H1 (cell line): ENCODE results near the gene MLC1. TPM values are rescaled to one million over a fixed set of nuclear protein-coding genes. Genes with fewer than 3 reads are reported as not detected.

ENCODE experiments used
- CTCF ChIA-PET: fragments of 300-600 bp; sonication (Branson Sonifier 250); formaldehyde crosslinking; loops from one replicate; lab custom pipeline; 2021; ENCODE audit not compliant: partially characterized antibody; lab: Charles Lee
- POLR2A ChIA-PET: fragments of 300-600 bp; sonication (Branson Sonifier 250); formaldehyde crosslinking; loops from one replicate; lab custom pipeline; 2021; ENCODE audit warnings: inconsistent platforms; ENCODE audit not compliant: partially characterized antibody; lab: Charles Lee
- DNase-seq, 2 experiments: peaks; one replicate each; pipeline versions ENCODE4 v3.0.0 to v3.0.0-alpha.2; 2010 to 2022; ENCODE audit warnings: low spot score in 2 of 2, low read depth in 1 of 2, mixed read lengths in 1 of 2
- FAIRE-seq: peaks from 2 replicates; lab custom pipeline; 2011; peaks lifted over from hg19 to GRCh38; lab: Jason Lieb, UNC
- H2AFZ ChIP-seq: 2 replicates; pipeline ENCODE4 v1.8.1; 2012; ENCODE audit warnings: low read length, inconsistent platforms
- H2AK5ac ChIP-seq: 2 replicates; pipeline ENCODE4 v1.6.1; 2013; ENCODE audit warnings: low read depth, low read length
- H2BK120ac ChIP-seq: replicated peaks from 2 replicates; pipeline ENCODE3; 2013; ENCODE audit warnings: low read depth, low read length, inconsistent platforms
- H2BK12ac ChIP-seq: 2 replicates; pipeline ENCODE4 v1.6.1; 2013; ENCODE audit warnings: low read depth, low read length
- H2BK15ac ChIP-seq: 2 replicates; pipeline ENCODE4 v1.6.1; 2013; ENCODE audit warnings: low read length
- H2BK20ac ChIP-seq: 2 replicates; pipeline ENCODE4 v1.6.1; 2013; ENCODE audit warnings: low read length
- H2BK5ac ChIP-seq: 2 replicates; pipeline ENCODE4 v1.6.1; 2013; ENCODE audit warnings: low read depth, low read length
- H3K14ac ChIP-seq: 2 replicates; pipeline ENCODE4 v1.6.1; 2013; ENCODE audit warnings: inconsistent platforms; ENCODE audit not compliant: insufficient read length
- H3K18ac ChIP-seq: 2 replicates; pipeline ENCODE4 v1.6.1; 2013; ENCODE audit warnings: low read length; ENCODE audit errors: extremely low read depth
- H3K23ac ChIP-seq: 2 replicates; pipeline ENCODE4 v1.6.1; 2013; ENCODE audit warnings: inconsistent platforms; ENCODE audit not compliant: insufficient read length
- H3K23me2 ChIP-seq: 2 replicates; pipeline ENCODE4 v1.6.1; 2013; ENCODE audit warnings: low read depth, low read length
- H3K27ac ChIP-seq: 2 replicates; pipeline ENCODE4 v1.6.1; 2011; ENCODE audit warnings: low read depth, low read length, inconsistent platforms
- H3K27me3 ChIP-seq, 4 experiments: replicated peaks in 1 of 4; 1 replicate in 1 of 4; 2 replicates in 3 of 4; pipeline versions ENCODE4 v1.6.1 to v1.8.1; 2011 to 2013; ENCODE audit warnings: low read length in 3 of 4, mild to moderate bottlenecking in 3 of 4, inconsistent platforms in 2 of 4, mixed read lengths in 2 of 4, moderate library complexity in 1 of 4; ENCODE audit not compliant: control insufficient read depth in 3 of 4, insufficient read depth in 3 of 4; ENCODE audit errors: extremely low read depth in 1 of 4
- H3K36me3 ChIP-seq, 4 experiments: 2 replicates each; pipeline versions ENCODE4 v1.6.1 to v1.8.1; 2011 to 2013; ENCODE audit warnings: mild to moderate bottlenecking in 4 of 4, low read length in 3 of 4, moderate library complexity in 2 of 4, control low read depth in 1 of 4, inconsistent platforms in 1 of 4; ENCODE audit not compliant: insufficient read depth in 4 of 4, control insufficient read depth in 2 of 4
- H3K4ac ChIP-seq: replicated peaks from 2 replicates; pipeline ENCODE3; 2013; ENCODE audit warnings: low read length, low read depth, mixed read lengths, inconsistent platforms; ENCODE audit not compliant: insufficient read length
- H3K4me1 ChIP-seq, 4 experiments: replicated peaks in 1 of 4; 1 replicate in 1 of 4; 2 replicates in 3 of 4; pipeline versions ENCODE4 v1.6.1 to v1.8.1; 2011 to 2013; ENCODE audit warnings: low read length in 3 of 4, inconsistent platforms in 2 of 4, mixed read lengths in 1 of 4; ENCODE audit not compliant: insufficient read depth in 4 of 4, control insufficient read depth in 3 of 4
- H3K4me2 ChIP-seq, 2 experiments: 2 replicates each; pipeline versions ENCODE4 v1.6.1 to v1.8.1; 2011 to 2013; ENCODE audit warnings: low read depth in 2 of 2, low read length in 2 of 2, control low read depth in 1 of 2, inconsistent platforms in 1 of 2, mild to moderate bottlenecking in 1 of 2; ENCODE audit not compliant: insufficient read depth in 1 of 2
- H3K4me3 ChIP-seq, 4 experiments: fragments of 200-600, 300-600 bp in 1 of 4; sonication (generic), shearing (Covaris generic), sonication (Bioruptor Twin) in 1 of 4; 2 replicates each; pipeline versions ENCODE4 v1.5.1 to v1.8.1; 2011 to 2016; ENCODE audit warnings: low read length in 4 of 4, low read depth in 3 of 4, control low read depth in 2 of 4, inconsistent platforms in 2 of 4, mild to moderate bottlenecking in 2 of 4, mixed read lengths in 1 of 4, moderate library complexity in 1 of 4; ENCODE audit not compliant: insufficient read depth in 2 of 4; ENCODE audit errors: extremely low read depth in 1 of 4
- H3K56ac ChIP-seq: replicated peaks from 2 replicates; pipeline ENCODE3; 2013; ENCODE audit warnings: low read depth, mild to moderate bottlenecking, mixed read lengths, low read length, inconsistent platforms; ENCODE audit not compliant: insufficient read length
- H3K79me1 ChIP-seq: 2 replicates; pipeline ENCODE4 v1.6.1; 2013; ENCODE audit warnings: low read depth, low read length, control low read depth
- H3K79me2 ChIP-seq, 2 experiments: 2 replicates each; pipeline versions ENCODE4 v1.6.1 to v1.8.1; 2012 to 2013; ENCODE audit warnings: low read length in 2 of 2, mild to moderate bottlenecking in 2 of 2, inconsistent platforms in 1 of 2; ENCODE audit not compliant: insufficient read depth in 2 of 2, control insufficient read depth in 1 of 2
- H3K9ac ChIP-seq, 4 experiments: replicated peaks in 1 of 4; 1 replicate in 1 of 4; 2 replicates in 3 of 4; pipeline versions ENCODE4 v1.6.1 to v1.8.1; 2011 to 2013; ENCODE audit warnings: low read depth in 3 of 4, low read length in 3 of 4, control low read depth in 2 of 4, mild to moderate bottlenecking in 2 of 4, moderate library complexity in 2 of 4, inconsistent platforms in 1 of 4; ENCODE audit errors: extremely low read depth in 1 of 4
- H3K9me3 ChIP-seq, 2 experiments: 2 replicates each; pipeline versions ENCODE4 v1.6.1 to v1.8.1; 2012 to 2013; ENCODE audit warnings: mild to moderate bottlenecking in 2 of 2, moderate library complexity in 2 of 2, control low read depth in 1 of 2, inconsistent platforms in 1 of 2, low read depth in 1 of 2, low read length in 1 of 2, mixed read lengths in 1 of 2; ENCODE audit not compliant: insufficient read depth in 2 of 2
- H4K20me1 ChIP-seq, 2 experiments: replicated peaks in 1 of 2; 2 replicates each; pipeline versions ENCODE3 to v1.8.1; 2011 to 2013; ENCODE audit warnings: inconsistent platforms in 2 of 2, low read length in 2 of 2, mild to moderate bottlenecking in 1 of 2; ENCODE audit not compliant: insufficient read depth in 2 of 2, control insufficient read depth in 1 of 2
- H4K5ac ChIP-seq: 2 replicates; pipeline ENCODE4 v1.6.1; 2013; ENCODE audit warnings: low read length, low read depth, mixed read lengths, inconsistent platforms; ENCODE audit not compliant: insufficient read length
- H4K8ac ChIP-seq: 2 replicates; pipeline ENCODE4 v1.8.0; 2013; ENCODE audit warnings: mild to moderate bottlenecking, moderate library complexity, low read length, inconsistent platforms; ENCODE audit not compliant: insufficient read depth; ENCODE audit errors: extremely low read depth
- H4K91ac ChIP-seq: replicated peaks from 2 replicates; pipeline ENCODE3; 2013; ENCODE audit warnings: low read length, mixed read lengths, inconsistent platforms; ENCODE audit not compliant: insufficient read length
- SAP30 ChIP-seq: fragments of 300-600 bp; sonication (generic); IDR thresholded peaks from 2 replicates; pipeline ENCODE4 v1.7.1; 2012; ENCODE audit warnings: low read length, moderate library complexity, mild to moderate bottlenecking, inconsistent platforms; ENCODE audit not compliant: insufficient read depth, insufficient replicate concordance
- TCF12 ChIP-seq: IDR thresholded peaks from 2 replicates; pipeline ENCODE4 v1.6.1; 2011; ENCODE audit warnings: low read depth, mild to moderate bottlenecking, low read length
- WGBS, 2 experiments: shearing (Covaris generic) in 1 of 2; methylation state at CpG; one replicate each; pipeline versions ENCODE4 v1.1.6 to v1.1.7; 2013 to 2015; ENCODE audit warnings: low lambda C conversion rate in 2 of 2, mixed read lengths in 2 of 2, inconsistent platforms in 1 of 2, low coverage in 1 of 2, missing lambda C conversion rate in 1 of 2; ENCODE audit not compliant: insufficient replicate concordance in 2 of 2, insufficient coverage in 1 of 2, insufficient read length in 1 of 2; ENCODE audit errors: extremely low coverage in 1 of 2, missing lambda C conversion rate in 1 of 2; 5-methylcytosine and 5-hydroxymethylcytosine counted together
- polyA plus RNA-seq, 7 experiments: library from polyadenylated mRNA; depleted of rRNA in 3 of 7; stranded (reverse) in 5 of 7; unstranded in 2 of 7; fragments of >200 nt in 5 of 7; fragments of 200-250 nt in 2 of 7; gene quantifications; 1 replicate in 5 of 7; 2 replicates in 1 of 7; 4 replicates in 1 of 7; pipeline versions ENCODE4 v1.2.1 to v1.2.3, GENCODE V29; 2011 to 2013; ENCODE audit warnings: missing spikeins in 2 of 7, mixed read lengths in 2 of 7
- total RNA-seq: library from RNA; stranded (reverse); fragmentation: NEBNext Ultra II Directional; extraction: Animal tissue kit (Norgen Biotek cat#: 25700); gene quantifications from 2 replicates; pipeline ENCODE4 v1.2.1, GENCODE V29; 2021

MLC1 gene
- total and polyA plus RNA-seq, 2 of the 8 experiments (the other 6 are each of a cell fraction or from before 2014, with no cell fraction given) = 0.20 TPM; not detected in 1

DNA sequence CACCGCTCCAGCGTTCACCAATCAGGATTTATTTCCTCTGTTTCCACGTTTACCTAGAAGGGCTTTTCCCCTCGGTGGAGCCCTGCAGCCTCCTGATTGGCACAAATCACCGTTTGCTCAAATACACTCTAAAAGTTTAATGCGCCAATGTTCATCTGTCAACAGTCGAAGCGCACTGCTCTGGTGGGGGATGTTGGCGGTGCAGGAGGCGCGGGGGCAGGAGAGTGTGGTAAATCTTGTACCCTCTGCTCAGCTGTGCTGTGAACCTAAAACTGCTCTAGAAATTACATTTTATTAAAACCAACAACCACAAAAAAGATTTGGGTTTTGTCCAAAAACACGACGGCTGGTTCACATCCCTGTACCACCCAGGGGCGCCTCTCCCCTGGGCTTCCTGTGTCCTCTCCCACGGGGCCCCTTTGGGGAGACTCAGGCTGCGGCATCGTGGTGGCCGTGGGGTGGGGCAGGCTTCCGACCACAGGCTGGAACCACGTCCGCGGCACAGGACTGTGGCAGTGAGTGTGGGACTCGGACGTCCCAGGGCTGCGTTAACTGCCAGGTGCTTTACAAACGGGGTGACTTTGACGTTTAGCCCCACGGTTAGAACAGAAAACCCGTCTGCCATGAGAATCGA is 40.6 kb downstream of the MLC1 start:
- FAIRE-seq (no peak), DNase-seq (no peak)
- Histone ChIP-seq H2BK5ac (no peak overlapping the region), H3K18ac (no peak overlapping the region), H3K23me2 (no peaks in the 10 kb centered on the region), H3K4me2 (no peak overlapping the region), H3K36me3 (no peaks in the 10 kb centered on the region), H2AK5ac (no peak overlapping the region), H3K4me1 (no peaks in the 10 kb centered on the region; a peak in 1 of 7 replicates), H2BK20ac (no peak overlapping the region), H2BK120ac (no peak overlapping the region), H4K91ac (no peak overlapping the region), H4K8ac (peak overlapping the region; percentile 68; the same call in 1 of the 2 replicates), H3K27ac (no peak overlapping the region), H3K27me3 (no peaks in the 10 kb centered on the region), H3K4me3 (no peak overlapping the region), H3K56ac (no peak overlapping the region), H2AFZ (no peak overlapping the region), H3K9ac (no peak overlapping the region), H3K79me2 (no peaks in the 10 kb centered on the region), H3K79me1 (no peaks in the 10 kb centered on the region), H3K23ac (no peak overlapping the region), H2BK15ac (no peak overlapping the region), H3K14ac (no peak overlapping the region), H3K4ac (no peak overlapping the region), H3K9me3 (peaks cover 0 to 5% of the 10 kb centered on the region in 2 experiments; a peak in 2 of 4 replicates), H4K5ac (no peak overlapping the region), H4K20me1 (no peaks in the 10 kb centered on the region), H2BK12ac (no peak overlapping the region)
- POLR2A ChIA-PET = interaction anchor here (0.8 kb wide), 1 partner anchor 31 kb away, joined by 3 read pairs; no protein-coding TSS in a partner anchor
- CTCF ChIA-PET = interaction anchor here (2.5 kb wide), 1 partner anchor 15 kb away, joined by 8 read pairs; no protein-coding TSS in a partner anchor
- 89% methylated on average over 30 of the region's 30 CpGs; no CpG with 5 or more reads in 1 of the 2 experiments for WGBS, 2 experiments
- TF ChIP-seq TCF12 (no peak), SAP30 (no peak)
